Liver (tissue), 3 donors: ENCODE data around the gene ZNRD2.

ENCODE experiments used
- CTCF ChIP-seq: fragments of 150-350 bp; IDR thresholded peaks from 2 replicates; pipeline ENCODE4 v1.5.1; 2017; ENCODE audit warnings: improper control_type of control experiment, low read depth, low read length; ENCODE audit not compliant: missing input control
- EGR1 ChIP-seq, 2 donors: IDR thresholded peaks; 2 replicates each; pipeline ENCODE4 v1.6.1; 2016 to 2018; ENCODE audit warnings: antibody characterized with exemption in 2 of 2, low read depth in 2 of 2
- GABPA ChIP-seq, 2 donors: IDR thresholded peaks in 1 of 2; conservative IDR thresholded peaks in 1 of 2; 2 replicates each; pipeline ENCODE4 v1.6.1; 2016; ENCODE audit warnings: antibody characterized with exemption in 2 of 2, mild to moderate bottlenecking in 1 of 2, moderate library complexity in 1 of 2
- JUND ChIP-seq, 2 donors: IDR thresholded peaks; 2 replicates each; pipeline ENCODE4 v1.6.1; 2016; ENCODE audit warnings: antibody characterized with exemption in 2 of 2
- RAD21 ChIP-seq, 2 donors: IDR thresholded peaks; 2 replicates each; pipeline ENCODE4 v1.6.1; 2016; ENCODE audit warnings: antibody characterized with exemption in 2 of 2, mild to moderate bottlenecking in 2 of 2
- REST ChIP-seq: IDR thresholded peaks from 2 replicates; pipeline ENCODE4 v1.6.1; 2016; ENCODE audit warnings: antibody characterized with exemption, mild to moderate bottlenecking
- RXRA ChIP-seq, 2 donors: IDR thresholded peaks; 2 replicates each; pipeline ENCODE4 v1.6.1; 2017 to 2018; ENCODE audit warnings: antibody characterized with exemption in 2 of 2, mild to moderate bottlenecking in 1 of 2
- SP1 ChIP-seq: IDR thresholded peaks from 2 replicates; pipeline ENCODE4 v1.6.1; 2018; ENCODE audit warnings: antibody characterized with exemption, mild to moderate bottlenecking
- TAF1 ChIP-seq: conservative IDR thresholded peaks from 2 replicates; pipeline ENCODE4 v1.6.1; 2016; ENCODE audit warnings: antibody characterized with exemption, mild to moderate bottlenecking
- YY1 ChIP-seq: IDR thresholded peaks from 2 replicates; pipeline ENCODE4 v1.6.1; 2016; ENCODE audit warnings: antibody characterized with exemption, mild to moderate bottlenecking
- TF ChIP-seq, protein P1 (sequence below): IDR thresholded peaks from 2 replicates; pipeline ENCODE4 v1.6.1; 2016; ENCODE audit warnings: antibody characterized with exemption
- donor health status: healthy.
- donor health status: healthy.

DNA sequence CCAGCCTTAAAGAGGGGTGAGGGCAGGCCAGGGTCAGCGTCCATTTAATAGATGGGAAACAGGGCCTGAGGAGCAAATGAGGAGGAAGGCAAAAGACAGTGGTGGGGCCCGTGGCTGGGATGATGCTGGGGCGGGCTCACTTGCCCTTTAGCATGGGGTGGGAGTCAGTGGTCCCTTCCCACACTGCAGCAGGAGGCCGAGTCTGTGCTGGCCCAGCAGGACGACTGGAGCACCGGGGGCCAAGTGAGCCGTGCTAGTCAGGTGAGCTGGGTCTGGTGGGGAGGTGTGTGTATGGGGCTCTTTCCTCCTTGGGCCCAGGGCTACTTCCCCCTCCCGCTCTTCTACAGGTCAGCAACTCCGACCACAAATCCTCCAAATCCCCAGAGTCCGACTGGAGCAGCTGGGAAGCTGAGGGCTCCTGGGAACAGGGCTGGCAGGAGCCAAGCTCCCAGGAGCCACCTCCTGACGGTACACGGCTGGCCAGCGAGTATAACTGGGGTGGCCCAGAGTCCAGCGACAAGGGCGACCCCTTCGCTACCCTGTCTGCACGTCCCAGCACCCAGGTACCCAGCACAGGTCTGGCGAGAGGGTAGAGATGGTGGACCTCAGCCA lies 32.6 kb upstream of the ZNRD2 start:
- TF ChIP-seq TAF1 (no peak), YY1 (no peak), CTCF (no peak), SP1 (no peak), REST (no peak), RXRA (IDR thresholded peaks at IDR 0.05) (no peak), GABPA (IDR thresholded peaks at IDR 0.05 in 1 of 2, conservative IDR thresholded peaks at IDR 0.05 in 1 of 2) (no peak), EGR1 (IDR thresholded peaks at IDR 0.05; ENCODE audit: low read depth in 2 of 2) (no peak), RAD21 (IDR thresholded peaks at IDR 0.05) (no peak), JUND (IDR thresholded peaks at IDR 0.05) (no peak)
- TF ChIP-seq, protein P1, sequence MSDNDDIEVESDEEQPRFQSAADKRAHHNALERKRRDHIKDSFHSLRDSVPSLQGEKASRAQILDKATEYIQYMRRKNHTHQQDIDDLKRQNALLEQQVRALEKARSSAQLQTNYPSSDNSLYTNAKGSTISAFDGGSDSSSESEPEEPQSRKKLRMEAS, result no peak
